ENCODE results near the gene NAXE. TPM values are rescaled to one million over a fixed set of nuclear protein-coding genes. Genes with fewer than 3 reads are reported as not detected.
"Not testable (repeated sequence)": the region's sequence is repeated elsewhere in the genome, so short reads cannot be mapped to it uniquely, and the experiment has no call there.

The NAXE gene
- total RNA-seq, 1 donor from 2014 or later = 58.5 TPM

DNA sequence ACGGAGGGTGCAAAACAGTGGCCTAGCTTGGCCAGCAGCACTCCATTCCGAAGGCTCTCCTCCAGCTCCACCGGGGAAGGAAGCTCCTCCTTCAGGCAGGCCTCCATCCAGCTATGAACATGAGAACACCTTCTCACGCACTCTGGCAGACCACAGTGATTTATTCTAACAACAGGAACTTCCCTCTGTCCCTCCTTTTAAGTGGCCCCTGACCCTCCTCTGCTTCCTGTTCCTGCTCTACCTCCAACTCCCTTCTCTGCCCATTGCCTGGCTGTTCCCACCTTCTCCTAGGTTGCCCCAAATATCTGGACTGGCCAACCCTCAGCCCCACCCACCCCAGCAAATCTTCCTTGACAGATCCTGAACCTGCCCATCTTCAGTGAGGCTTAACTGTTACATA is 25.1 kb upstream of the NAXE start:
- DNase-seq (ENCODE audit: low read depth in 2 of 2) = no peak

- peak in 1 of 2 donors; percentile 91 for DNase-seq (ENCODE audit: low read depth in 2 of 2)
Measured at GRCh38 chr1:156571261-156571852, 20.2 kb upstream of the NAXE start.

- DNase-seq (ENCODE audit: low read depth in 2 of 2) = peak; percentile 83 to 86
Measured at GRCh38 chr1:156571919-156572662, 19.5 kb upstream of the NAXE start, which contains the start of gene IQGAP3. TSS of gene IQGAP3 (minus strand) at chr1:156572565. CDS start at chr1:156572529, 36 bp downstream.

DNA sequence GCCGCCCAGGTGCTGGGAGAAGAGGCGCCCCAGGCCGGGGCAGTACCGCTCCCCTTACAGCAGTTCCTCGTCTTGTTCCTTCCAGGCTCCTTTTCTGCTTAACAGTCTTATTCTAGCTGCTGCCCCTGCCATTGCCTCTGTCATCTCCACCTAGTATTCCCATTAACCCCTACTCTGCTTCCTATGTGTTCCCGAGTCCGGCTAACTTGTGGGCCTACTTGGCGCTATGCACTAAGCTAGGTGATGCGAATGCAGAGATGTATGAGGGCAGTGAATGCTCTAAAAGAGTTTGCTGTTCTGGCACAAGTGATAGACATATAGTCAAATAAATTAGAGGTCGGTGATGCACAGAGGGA is 18.9 kb upstream of the NAXE start:
- DNase-seq (ENCODE audit: low read depth in 2 of 2) = no peak

- no peak for DNase-seq (ENCODE audit: low read depth in 2 of 2)
Measured at GRCh38 chr1:156574039-156574633, 17.4 kb upstream of the NAXE start.

- no peak for DNase-seq (ENCODE audit: low read depth in 2 of 2)
Measured at GRCh38 chr1:156577550-156577949, 14.0 kb upstream of the NAXE start.

- no peak for DNase-seq (ENCODE audit: low read depth in 2 of 2)
Measured at GRCh38 chr1:156578055-156578454, 13.5 kb upstream of the NAXE start.

DNA sequence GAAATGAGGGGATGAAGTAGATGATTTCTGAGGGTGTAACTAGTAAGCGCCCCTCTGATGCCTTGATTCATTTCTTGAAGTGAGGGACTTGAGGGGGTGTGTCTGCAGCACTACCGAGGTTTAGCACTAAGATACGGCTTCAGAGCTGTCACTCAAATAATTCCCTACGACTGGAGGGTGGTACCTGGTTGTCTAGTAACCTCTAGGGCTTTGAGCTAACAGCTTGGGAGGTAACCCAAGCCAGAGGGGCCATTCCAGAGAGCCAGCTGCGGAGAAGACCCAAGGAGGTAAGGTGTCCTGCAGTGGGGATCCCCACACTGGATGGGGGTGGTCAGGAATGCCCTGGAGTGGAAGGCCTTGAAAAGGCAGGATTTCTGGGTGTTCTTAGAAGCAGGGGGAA is 12.1 kb upstream of the NAXE start, which contains the start of gene TTC24:
Gene TTC24, plus strand, starts transcription at position 252 of the 400 bp plus-strand sequence. CDS start 1,642 bp downstream, outside the sequence.
- no peak for DNase-seq (ENCODE audit: low read depth in 2 of 2)

- DNase-seq (ENCODE audit: low read depth in 2 of 2) = no peak
Measured at GRCh38 chr1:156581661-156582387, 9.8 kb upstream of the NAXE start.

DNA sequence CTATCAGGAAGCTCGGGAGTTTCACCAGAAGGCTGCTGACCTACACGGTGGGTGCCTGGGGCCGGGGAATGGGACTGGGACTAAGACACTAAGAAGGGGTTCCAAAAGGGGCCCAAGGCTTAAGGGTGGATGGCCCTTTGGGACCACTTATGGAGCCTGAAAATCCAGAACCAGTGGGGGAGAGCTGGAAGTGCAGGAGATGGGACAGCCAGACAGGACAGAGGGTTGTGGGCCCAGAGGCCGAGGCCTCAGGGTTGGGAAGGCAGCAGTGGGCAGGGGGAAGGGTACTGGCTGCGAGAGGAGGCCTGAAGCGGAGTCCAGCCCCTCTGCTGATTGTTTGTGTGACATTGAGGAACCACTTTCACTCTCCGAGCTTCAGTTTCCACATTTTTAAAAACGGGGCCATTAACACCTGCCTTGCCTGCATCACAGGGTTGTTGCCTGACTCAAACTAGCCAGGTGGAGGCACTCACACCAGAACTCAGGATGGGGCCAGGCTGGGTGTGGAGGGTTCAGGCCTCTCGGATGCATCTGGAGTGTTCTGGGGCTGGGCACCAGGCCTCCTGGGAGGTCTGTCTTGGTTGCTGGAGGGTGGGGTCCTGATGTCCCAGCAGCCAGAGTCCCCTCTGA is 9.1 kb upstream of the NAXE start:
- DNase-seq (ENCODE audit: low read depth in 2 of 2) = no peak

GRCh38 chr1:156583821-156584622 is 7.6 kb upstream of the NAXE start:
- peak; percentile 69 to 89 for DNase-seq (ENCODE audit: low read depth in 2 of 2)

GRCh38 chr1:156584813-156585212 is 6.8 kb upstream of the NAXE start:
- no peak for DNase-seq (ENCODE audit: low read depth in 2 of 2)

GRCh38 chr1:156586323-156586722 is 5.3 kb upstream of the NAXE start:
- no peak for DNase-seq (ENCODE audit: low read depth in 2 of 2)

- DNase-seq (ENCODE audit: low read depth in 2 of 2) = no peak
Measured at GRCh38 chr1:156586892-156587477, 4.6 kb upstream of the NAXE start.

DNA sequence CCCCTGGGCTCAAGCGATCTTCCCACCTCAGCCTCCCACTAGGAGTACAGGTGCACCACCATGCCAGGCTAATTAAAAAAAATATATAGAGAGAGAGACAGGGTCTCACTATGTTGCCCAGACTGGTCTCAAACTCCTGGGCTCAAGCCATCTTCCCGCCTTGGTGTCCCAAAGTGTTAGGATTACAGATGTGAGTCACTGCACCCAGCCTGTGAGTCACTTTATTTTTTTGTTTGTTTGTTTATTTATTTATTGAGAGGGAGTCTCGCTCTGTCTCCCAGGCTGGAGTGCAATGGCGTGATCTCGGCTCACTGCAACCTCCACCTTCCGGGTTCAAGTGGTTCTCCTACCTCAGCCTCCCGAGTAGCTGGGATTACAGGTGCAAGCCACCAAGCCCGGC is 3.6 kb upstream of the NAXE start:
- DNase-seq (ENCODE audit: low read depth in 2 of 2) = not testable (repeated sequence)

- DNase-seq (ENCODE audit: low read depth in 2 of 2) = no peak
Measured at GRCh38 chr1:156589546-156589945, 2.0 kb upstream of the NAXE start.

DNA sequence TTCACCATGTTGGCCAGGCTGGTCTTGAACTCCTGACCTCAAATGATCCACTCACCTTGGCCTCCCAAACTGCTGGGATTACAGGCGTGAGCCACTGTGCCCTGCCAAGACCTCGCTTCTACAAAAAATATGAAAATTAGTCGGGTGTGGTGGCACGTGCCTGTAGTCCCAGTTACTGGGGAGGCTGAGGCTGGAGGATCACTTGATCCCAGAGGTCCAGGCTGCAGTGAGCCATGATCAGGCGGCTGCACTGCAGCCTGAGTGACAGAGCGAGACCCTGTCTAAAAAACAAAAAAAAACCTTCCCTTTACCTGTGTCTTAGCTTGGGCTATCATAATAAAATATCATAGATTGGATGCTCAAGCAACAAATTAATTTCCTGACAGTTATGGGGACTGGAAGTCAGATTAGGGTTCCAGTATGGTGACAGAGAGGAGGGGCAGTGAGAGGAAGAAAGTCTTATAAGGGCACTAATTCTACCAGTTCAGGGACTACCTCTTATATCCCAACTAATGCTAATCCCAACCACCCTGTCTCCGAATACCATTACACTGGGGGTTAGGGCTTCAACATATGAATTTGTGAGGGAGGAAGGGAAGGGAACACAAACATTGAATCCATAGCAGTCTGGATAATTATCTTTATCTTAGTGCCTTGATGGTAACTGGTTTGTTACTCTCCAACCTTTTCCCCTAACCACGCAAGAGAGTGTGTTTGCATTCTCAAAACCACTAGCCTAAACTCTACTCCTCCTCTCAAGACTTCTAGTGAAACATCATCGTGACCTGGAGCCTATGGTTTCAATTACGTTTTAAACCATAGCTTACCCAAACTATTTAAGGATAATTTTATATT is 1.0 kb upstream of the NAXE start:
- DNase-seq (ENCODE audit: low read depth in 2 of 2) = no peak

DNA sequence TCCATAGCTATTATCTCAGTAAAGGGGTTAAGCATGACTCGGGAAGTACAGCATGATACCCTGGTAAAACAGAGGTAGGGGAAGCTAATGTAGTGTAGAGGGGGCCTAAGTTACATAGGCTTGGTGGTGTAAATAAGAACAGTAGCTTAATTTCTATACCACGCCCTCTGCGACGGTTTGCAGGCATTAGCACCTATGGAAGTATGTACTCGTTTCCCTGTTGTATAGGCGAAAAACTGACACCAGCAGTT is 470 bp upstream of the NAXE start:
- DNase-seq (ENCODE audit: low read depth in 2 of 2) = no peak

DNA sequence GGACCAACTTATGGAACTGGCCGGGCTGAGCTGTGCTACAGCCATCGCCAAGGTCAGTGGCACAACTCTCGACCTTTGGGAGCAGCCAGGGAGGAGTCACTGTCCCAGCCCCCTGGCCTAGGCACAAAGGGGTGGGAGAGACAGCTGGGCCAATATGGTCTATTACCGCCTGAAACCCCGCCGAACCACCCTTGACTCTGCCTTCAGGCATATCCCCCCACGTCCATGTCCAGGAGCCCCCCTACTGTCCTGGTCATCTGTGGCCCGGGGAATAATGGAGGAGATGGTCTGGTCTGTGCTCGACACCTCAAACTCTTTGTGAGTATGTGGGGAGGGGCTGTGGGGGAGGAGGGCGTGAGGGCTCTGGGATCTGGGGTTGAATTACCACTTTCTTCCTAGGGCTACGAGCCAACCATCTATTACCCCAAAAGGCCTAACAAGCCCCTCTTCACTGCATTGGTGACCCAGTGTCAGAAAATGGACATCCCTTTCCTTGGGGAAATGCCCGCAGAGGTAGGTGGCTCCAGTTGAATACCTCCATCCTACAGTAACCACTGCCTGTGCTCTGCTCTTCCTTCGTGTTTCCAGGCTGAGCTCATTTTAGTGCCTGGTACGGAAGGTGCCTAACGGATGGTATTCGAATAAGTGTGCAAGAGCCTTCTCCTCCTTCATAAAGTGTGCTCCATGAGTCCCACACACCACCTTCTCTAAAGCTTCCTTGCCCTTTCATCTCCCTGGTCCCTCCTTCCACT is 758 bp downstream of the NAXE start:
- DNase-seq (ENCODE audit: low read depth in 2 of 2) = no peak
